Stimulated activated CD4-positive, alpha-beta T cell treated with anti-CD3 and anti-CD28 coated beads, Interleukin-1b, Interleukin-23, amount 100 ng/mL, for 48 hours (primary cell): ENCODE measurements around the gene CPXCR1.
"Not testable (repeated sequence)": the region's sequence is repeated elsewhere in the genome, so short reads cannot be mapped to it uniquely, and the experiment has no call there.

Source experiments
- DNase-seq: peaks from one replicate; pipeline ENCODE4 v3.0.0-alpha.2; 2020

Gene CPXCR1

DNA sequence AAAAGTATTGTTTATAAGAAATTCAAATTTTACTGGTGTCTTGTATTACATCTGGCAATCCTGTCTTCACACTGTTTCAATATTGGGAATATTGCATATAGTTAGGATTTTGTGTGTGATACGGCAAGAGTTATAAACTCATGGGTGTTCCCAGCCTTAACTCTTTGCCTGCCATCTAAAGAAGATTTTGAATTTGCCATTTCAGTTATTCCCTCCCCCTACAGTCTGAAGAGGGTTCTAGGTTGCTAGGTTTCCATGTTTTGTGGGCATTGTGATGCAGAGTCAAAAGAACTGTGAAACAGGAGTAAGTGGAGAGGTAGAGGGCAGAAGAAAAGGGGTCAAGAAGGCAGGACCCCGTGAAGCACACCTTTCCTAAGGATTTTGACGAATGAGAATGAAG is at the start of gene CPXCR1:
Gene CPXCR1, plus strand, starts transcription at position 301 of the 400 bp plus-strand sequence. CDS start 6,190 bp downstream, outside the sequence.
- DNase-seq = no peak

DNA sequence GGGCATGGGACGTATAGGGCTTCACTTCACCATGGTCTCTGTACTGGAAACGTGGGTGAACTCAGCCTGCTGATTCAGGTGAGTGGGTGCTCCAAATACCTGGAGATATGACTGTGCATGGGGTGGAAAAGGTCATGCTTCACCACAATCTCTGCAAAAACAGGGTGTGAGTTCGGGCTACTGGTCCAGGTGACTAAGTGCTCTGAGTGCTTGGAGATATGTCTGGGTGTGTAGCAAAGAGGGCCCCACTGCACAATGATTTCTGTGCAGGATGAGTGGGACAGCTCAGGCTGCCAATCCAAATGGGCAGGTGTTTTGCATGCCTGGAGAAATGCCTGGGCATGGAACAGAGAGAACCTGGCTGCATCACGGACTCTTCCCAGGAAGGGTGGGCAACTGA is 11.2 kb upstream of the CPXCR1 start:
- DNase-seq = no peak

DNA sequence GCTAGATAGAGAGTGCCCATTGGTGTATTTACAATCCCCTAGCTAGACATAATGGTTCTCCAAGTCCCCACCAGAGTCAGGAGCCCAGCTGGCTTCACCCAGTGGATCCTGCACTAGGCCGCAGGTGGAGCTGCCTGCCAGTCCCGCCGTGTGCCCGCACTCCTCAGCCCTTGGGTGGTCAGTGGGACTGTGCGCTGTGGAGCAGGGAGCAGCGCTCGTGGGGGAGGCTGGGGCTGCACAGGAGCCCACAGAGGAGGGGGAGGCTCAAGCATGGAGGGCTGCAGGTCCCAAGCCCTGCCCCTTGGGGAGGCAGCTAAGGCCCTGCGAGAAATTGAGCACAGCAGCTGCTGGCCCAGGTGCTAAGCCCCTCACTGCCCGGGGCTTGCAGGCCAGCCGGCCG is 810 bp upstream of the CPXCR1 start:
- not testable (repeated sequence) for DNase-seq

DNA sequence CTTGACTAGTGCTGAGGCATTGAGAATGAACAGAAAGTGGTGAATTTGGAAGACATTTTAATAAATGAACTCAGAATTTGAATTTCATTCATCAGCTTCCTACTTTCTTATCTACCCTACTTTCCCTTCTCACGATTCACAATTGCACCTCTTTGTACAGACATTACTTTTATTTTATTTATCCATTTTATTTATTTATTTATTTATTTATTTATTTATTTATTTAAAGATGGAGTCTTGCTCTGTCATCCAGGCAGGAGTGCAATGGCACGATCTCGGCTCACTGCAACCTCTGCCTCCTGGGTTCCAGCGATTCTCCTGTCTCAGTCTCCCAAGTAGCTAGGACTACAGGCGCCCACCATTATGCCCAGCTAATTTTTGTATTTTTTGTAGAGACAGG is 5.3 kb downstream of the CPXCR1 start:
- DNase-seq = not testable (repeated sequence)

DNA sequence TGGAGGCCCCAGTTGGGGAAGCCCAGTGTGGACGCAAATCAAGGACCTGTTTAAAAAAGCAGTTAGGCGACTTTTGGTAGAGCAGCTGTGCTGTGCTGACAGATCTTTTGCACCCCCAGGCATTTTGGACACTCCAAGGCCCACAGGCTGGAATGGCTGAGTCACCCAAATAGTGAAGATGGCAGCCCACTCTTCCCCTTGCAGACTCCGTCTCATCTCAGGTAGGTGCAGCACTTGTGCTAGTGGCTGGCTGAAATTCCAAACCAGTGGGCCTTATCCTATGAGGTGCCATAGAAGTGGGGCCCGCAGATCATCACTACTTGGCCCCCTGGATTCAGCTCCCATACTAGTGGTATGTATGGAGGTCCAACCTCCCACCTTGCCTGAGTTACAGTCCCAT is 42.8 kb downstream of the CPXCR1 start:
- DNase-seq = no peak
